SIG-M5 (cell line): ENCODE results near the gene MRGPRD.

Experiments used
- DNase-seq: peaks from one replicate; lab custom pipeline; 2025; lab: John Stamatoyannopoulos, UW

MRGPRD gene

GRCh38 chr11:68930991-68931855 lies 49.6 kb downstream of the MRGPRD start:
- DNase-seq: no peak
